OCI-LY1 (cell line): ENCODE data around the gene ESF1.

Experiments
- H2AFZ ChIP-seq: fragments of 200-600 bp; sonication (generic), shearing (Covaris generic); 2 replicates; pipeline ENCODE4 v1.6.0; 2014; ENCODE audit warnings: antibody characterized with exemption, mild to moderate bottlenecking, low read length
- H3F3A ChIP-seq: fragments of 200-600 bp; sonication (generic), shearing (Covaris generic); 2 replicates; pipeline ENCODE4 v1.6.0; 2014; ENCODE audit warnings: mild to moderate bottlenecking, antibody characterized with exemption, low read length, moderate library complexity; ENCODE audit not compliant: insufficient read depth
- H3K27ac ChIP-seq: fragments of 200-600 bp; sonication (generic); 2 replicates; pipeline ENCODE4 v1.5.1; 2014; ENCODE audit warnings: low read length, mixed run types, mild to moderate bottlenecking, low read depth; ENCODE audit not compliant: poor library complexity, severe bottlenecking
- H3K27me3 ChIP-seq: fragments of 200-600 bp; sonication (generic); 2 replicates; pipeline ENCODE4 v1.6.0; 2014; ENCODE audit warnings: antibody characterized with exemption, mild to moderate bottlenecking, low read length, moderate library complexity; ENCODE audit not compliant: insufficient read depth
- H3K36me3 ChIP-seq: fragments of 200-600 bp; sonication (generic); 2 replicates; pipeline ENCODE4 v1.6.1; 2014; ENCODE audit warnings: mild to moderate bottlenecking, antibody characterized with exemption, low read length, moderate library complexity, mixed read lengths; ENCODE audit not compliant: insufficient read depth
- H3K4me1 ChIP-seq: fragments of 200-600 bp; sonication (generic); 2 replicates; pipeline ENCODE4 v1.5.1; 2014; ENCODE audit warnings: mild to moderate bottlenecking, low read length, moderate library complexity; ENCODE audit not compliant: insufficient read depth, severe bottlenecking
- H3K4me2 ChIP-seq: fragments of 200-600 bp; sonication (generic), shearing (Covaris generic); 2 replicates; pipeline ENCODE4 v1.6.1; 2014; ENCODE audit warnings: low read length
- H3K4me3 ChIP-seq: fragments of 200-600 bp; sonication (generic); 2 replicates; pipeline ENCODE4 v1.5.1; 2014; ENCODE audit warnings: low read length, low read depth, mild to moderate bottlenecking, mixed read lengths; ENCODE audit not compliant: poor library complexity, severe bottlenecking
- H3K79me2 ChIP-seq: fragments of 200-600 bp; shearing (Covaris generic); 2 replicates; pipeline ENCODE4 v1.6.1; 2016; ENCODE audit warnings: mixed run types, low read length, mixed read lengths; ENCODE audit not compliant: insufficient read depth
- H3K9ac ChIP-seq: fragments of 200-600 bp; sonication (generic), shearing (Covaris generic); 2 replicates; pipeline ENCODE4 v1.6.1; 2014; ENCODE audit warnings: mild to moderate bottlenecking, low read length, mixed read lengths
- H3K9me2 ChIP-seq: fragments of 200-600 bp; sonication (generic), shearing (Covaris generic); 2 replicates; pipeline ENCODE4 v1.6.1; 2014; ENCODE audit warnings: low read depth, mild to moderate bottlenecking, low read length, mixed read lengths
- H3K9me3 ChIP-seq: fragments of 200-600 bp; shearing (Covaris generic); 2 replicates; pipeline ENCODE4 v1.6.1; 2014; ENCODE audit warnings: low read length, mixed read lengths
- H4K20me1 ChIP-seq: fragments of 200-600 bp; sonication (generic), shearing (Covaris generic); 2 replicates; pipeline ENCODE4 v1.6.0; 2016; ENCODE audit warnings: mild to moderate bottlenecking, low read length; ENCODE audit not compliant: insufficient read depth
- EZH2 ChIP-seq: fragments of 200-600 bp; sonication (generic), shearing (Covaris generic); IDR thresholded peaks from 2 replicates; pipeline ENCODE4 v1.8.0; 2017; ENCODE audit warnings: borderline replicate concordance, mixed run types, mild to moderate bottlenecking, antibody characterized with exemption, low read length, moderate library complexity, mixed read lengths
- TF ChIP-seq, protein P1 (sequence below): fragments of 200-600 bp; sonication (generic), shearing (Covaris generic); IDR thresholded peaks from 2 replicates; pipeline ENCODE4 v1.5.1; 2017; ENCODE audit warnings: mild to moderate bottlenecking, antibody characterized with exemption, low read length, moderate library complexity, mixed read lengths

The ESF1 gene

GRCh38 chr20:13824459-13824858 lies 39.7 kb upstream of the ESF1 start:
- TF ChIP-seq, protein P1, sequence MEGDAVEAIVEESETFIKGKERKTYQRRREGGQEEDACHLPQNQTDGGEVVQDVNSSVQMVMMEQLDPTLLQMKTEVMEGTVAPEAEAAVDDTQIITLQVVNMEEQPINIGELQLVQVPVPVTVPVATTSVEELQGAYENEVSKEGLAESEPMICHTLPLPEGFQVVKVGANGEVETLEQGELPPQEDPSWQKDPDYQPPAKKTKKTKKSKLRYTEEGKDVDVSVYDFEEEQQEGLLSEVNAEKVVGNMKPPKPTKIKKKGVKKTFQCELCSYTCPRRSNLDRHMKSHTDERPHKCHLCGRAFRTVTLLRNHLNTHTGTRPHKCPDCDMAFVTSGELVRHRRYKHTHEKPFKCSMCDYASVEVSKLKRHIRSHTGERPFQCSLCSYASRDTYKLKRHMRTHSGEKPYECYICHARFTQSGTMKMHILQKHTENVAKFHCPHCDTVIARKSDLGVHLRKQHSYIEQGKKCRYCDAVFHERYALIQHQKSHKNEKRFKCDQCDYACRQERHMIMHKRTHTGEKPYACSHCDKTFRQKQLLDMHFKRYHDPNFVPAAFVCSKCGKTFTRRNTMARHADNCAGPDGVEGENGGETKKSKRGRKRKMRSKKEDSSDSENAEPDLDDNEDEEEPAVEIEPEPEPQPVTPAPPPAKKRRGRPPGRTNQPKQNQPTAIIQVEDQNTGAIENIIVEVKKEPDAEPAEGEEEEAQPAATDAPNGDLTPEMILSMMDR: no peak
- no peak for TF ChIP-seq EZH2
- Histone ChIP-seq H3K4me3 (no peak overlapping the region), H4K20me1 (no peaks in the 10 kb centered on the region), H3K9me3 (no peaks in the 10 kb centered on the region), H3K4me2 (no peak overlapping the region), H3K27ac (no peak overlapping the region), H3F3A (no peaks in the 10 kb centered on the region), H3K9me2 (no peaks in the 10 kb centered on the region), H3K79me2 (no peaks in the 10 kb centered on the region), H3K9ac (no peak overlapping the region), H3K4me1 (no peaks in the 10 kb centered on the region), H3K36me3 (no peaks in the 10 kb centered on the region), H2AFZ (no peak overlapping the region), H3K27me3 (no peaks in the 10 kb centered on the region)

GRCh38 chr20:13822459-13822858 lies 37.7 kb upstream of the ESF1 start:
- H3K9me2 ChIP-seq: no peaks in the 10 kb centered on the region
- no peaks in the 10 kb centered on the region for H3K9me3 ChIP-seq
- H3K27me3 ChIP-seq: no peaks in the 10 kb centered on the region
- no peak overlapping the region for H3K9ac ChIP-seq
- TF ChIP-seq, protein P1: no peak
- TF ChIP-seq EZH2: no peak
- no peaks in the 10 kb centered on the region for H3F3A ChIP-seq
- H3K79me2 ChIP-seq: no peaks in the 10 kb centered on the region
- H4K20me1 ChIP-seq: no peaks in the 10 kb centered on the region
- H3K4me2 ChIP-seq: no peak overlapping the region
- H3K27ac ChIP-seq: no peak overlapping the region
- no peak overlapping the region for H2AFZ ChIP-seq
- H3K4me3 ChIP-seq: no peak overlapping the region
- peaks cover 12% of the 10 kb centered on the region; the same call in 1 of the 2 replicates for H3K36me3 ChIP-seq
- no peaks in the 10 kb centered on the region for H3K4me1 ChIP-seq

- Histone ChIP-seq H3K9me2 (no peaks in the 10 kb centered on the region), H3K79me2 (no peaks in the 10 kb centered on the region), H3F3A (no peaks in the 10 kb centered on the region), H3K9me3 (no peaks in the 10 kb centered on the region), H3K27ac (no peak overlapping the region), H3K4me3 (no peak overlapping the region), H2AFZ (no peak overlapping the region), H3K4me1 (no peaks in the 10 kb centered on the region), H3K36me3 (peaks cover 18% of the 10 kb centered on the region; the same call in 1 of the 2 replicates), H3K27me3 (no peaks in the 10 kb centered on the region), H4K20me1 (no peaks in the 10 kb centered on the region), H3K4me2 (no peak overlapping the region), H3K9ac (no peak overlapping the region)
- TF ChIP-seq, protein P1: no peak
Observed at GRCh38 chr20:13821876-13822275, 37.2 kb upstream of the ESF1 start.
